ENCODE data around the gene POLE. TPM values are rescaled to one million over a fixed set of nuclear protein-coding genes. Genes with fewer than 3 reads are reported as not detected.

POLE gene
- polyA plus RNA-seq, 1 of the 3 experiments (the other 2 are of a cell fraction): 20.1 TPM

- no peak for DNase-seq
- Histone ChIP-seq H4K20me1 (ENCODE audit: insufficient read depth) (peaks cover 2% of the 10 kb centered on the region; the same call in 1 of the 2 replicates), H2AFZ (ENCODE audit: low read depth) (no peak overlapping the region), H3F3A (replicated peaks; ENCODE audit: insufficient read depth) (peaks cover 16% of the 10 kb centered on the region), H3K9me2 (no peaks in the 10 kb centered on the region), H3K79me2 (ENCODE audit: insufficient read depth) (peaks cover 31% of the 10 kb centered on the region), H3K27ac (ENCODE audit: low read depth in 2 of 2, low read length in 1 of 2) (no peak overlapping the region), H3K27me3 (ENCODE audit: insufficient read depth) (no peaks in the 10 kb centered on the region), H3K9ac (no peak overlapping the region), H3K36me3 (replicated peaks in 1 of 2; ENCODE audit: control insufficient read depth in 1 of 2, insufficient read depth in 2 of 2, low read length in 1 of 2) (peaks cover 0 to 3% of the 10 kb centered on the region in 2 experiments), H3K4me3 (ENCODE audit: low read depth in 2 of 2, low read length in 1 of 2) (no peak overlapping the region), H3K4me1 (ENCODE audit: control insufficient read depth in 1 of 2, insufficient read depth in 2 of 2, low read depth in 1 of 2, low read length in 1 of 2) (no peaks in the 10 kb centered on the region; a peak in 1 of 4 replicates), H3K9me3 (no peaks in the 10 kb centered on the region), H3K4me2 (no peak overlapping the region)
- CTCF ChIA-PET: no interaction called here
- 98% methylated on average over 4 of the region's 6 CpGs for WGBS (ENCODE audit: low lambda C conversion rate)
- POLR2A ChIA-PET: no interaction called here
- TF ChIP-seq TCF12 (IDR thresholded peaks at IDR 0.05) (no peak), REST (IDR thresholded peaks at IDR 0.05; ENCODE audit: low read depth, low read length) (no peak), GATA2 (CRISPR knock-in tag; IDR thresholded peaks at IDR 0.05) (no peak), RCOR1 (IDR thresholded peaks at IDR 0.05; ENCODE audit: low read length) (no peak), EP300 (IDR thresholded peaks at IDR 0.05; ENCODE audit: borderline replicate concordance in 1 of 2, low read depth in 1 of 2, low read length in 1 of 2) (no peak), ZBTB33 (IDR thresholded peaks at IDR 0.05; ENCODE audit: borderline replicate concordance, low read depth) (no peak), PBX3 (IDR thresholded peaks at IDR 0.05) (no peak), YY1 (IDR thresholded peaks at IDR 0.05; ENCODE audit: low read depth) (no peak), TAF1 (IDR thresholded peaks at IDR 0.05; ENCODE audit: borderline replicate concordance, low read depth, low read length) (no peak), TEAD4 (IDR thresholded peaks at IDR 0.05; ENCODE audit: borderline replicate concordance, insufficient read depth) (no peak), FOSL2 (IDR thresholded peaks at IDR 0.05; ENCODE audit: borderline replicate concordance, low read depth) (no peak), NFIC (IDR thresholded peaks at IDR 0.05; ENCODE audit: borderline replicate concordance) (no peak), RFX5 (IDR thresholded peaks at IDR 0.05; ENCODE audit: low read length) (no peak), MAX (IDR thresholded peaks at IDR 0.05; ENCODE audit: low read depth) (no peak), RXRA (IDR thresholded peaks at IDR 0.05; ENCODE audit: borderline replicate concordance, low read depth) (no peak), SMC3 (IDR thresholded peaks at IDR 0.05; ENCODE audit: low read depth, low read length) (no peak), JUND (IDR thresholded peaks at IDR 0.05) (no peak), ELF1 (IDR thresholded peaks at IDR 0.05) (no peak), NRF1 (IDR thresholded peaks at IDR 0.05; ENCODE audit: low read depth, low read length) (no peak)
Measured at GRCh38 chr12:132707241-132707640, 20.1 kb upstream of the POLE start.

All from SK-N-SH (cell line).